Large intestine (tissue), 3 donors: ENCODE results near the gene SNX17. TPM values are rescaled to one million over a fixed set of nuclear protein-coding genes. Genes with fewer than 3 reads are reported as not detected.
A peak's percentile ranks its signal among the peaks of the same experiment; 100 is the strongest.

Experiments
- DNase-seq, 2 donors: peaks; one replicate each; pipeline versions ENCODE4 v3.0.0 to v3.0.0-alpha.2; 2013
- H3K27ac ChIP-seq: one replicate; pipeline ENCODE4 v1.5.1; 2013; ENCODE audit warnings: low read length
- H3K27me3 ChIP-seq: 2 replicates; pipeline ENCODE4 v1.6.1; 2013; ENCODE audit warnings: low read length; ENCODE audit not compliant: control insufficient read depth, insufficient read depth
- H3K36me3 ChIP-seq: 2 replicates; pipeline ENCODE4 v1.6.1; 2013; ENCODE audit warnings: low read length; ENCODE audit not compliant: control insufficient read depth, insufficient read depth
- H3K4me1 ChIP-seq: one replicate; pipeline ENCODE4 v1.6.1; 2013; ENCODE audit warnings: low read length; ENCODE audit not compliant: control insufficient read depth, insufficient read depth
- H3K4me3 ChIP-seq: one replicate; pipeline ENCODE4 v1.5.1; 2013; ENCODE audit warnings: low read length
- H3K9me3 ChIP-seq: one replicate; pipeline ENCODE4 v1.6.1; 2013; ENCODE audit warnings: mild to moderate bottlenecking, low read depth, low read length, moderate library complexity; ENCODE audit not compliant: control insufficient read depth
- WGBS: methylation state at CpG from one replicate; pipeline ENCODE4 v1.1.5; 2013; ENCODE audit warnings: low lambda C conversion rate; ENCODE audit not compliant: insufficient coverage; 5-methylcytosine and 5-hydroxymethylcytosine counted together
- polyA plus RNA-seq: library from polyadenylated mRNA; unstranded; fragments of 120-200 nt; gene quantifications from one replicate; pipeline ENCODE4 v1.2.1, GENCODE V29; 2013

Gene SNX17
- polyA plus RNA-seq, 1 donor, result 68.0 TPM

GRCh38 chr2:27363933-27364332 lies 6.5 kb upstream of the SNX17 start:
- H3K4me3 ChIP-seq, result no peak overlapping the region
- DNase-seq, result no peak
- peaks cover 3% of the 10 kb centered on the region for H3K4me1 ChIP-seq
- WGBS, result no CpG with 5 or more reads among the region's 2 CpGs
- peaks cover 52% of the 10 kb centered on the region for H3K36me3 ChIP-seq
- no peaks in the 10 kb centered on the region for H3K9me3 ChIP-seq
- H3K27me3 ChIP-seq, result no peaks in the 10 kb centered on the region
- no peak overlapping the region for H3K27ac ChIP-seq

- no peaks in the 10 kb centered on the region for H3K9me3 ChIP-seq
- peak overlapping the region; percentile 91 for H3K27ac ChIP-seq
- H3K36me3 ChIP-seq, result peaks cover 57% of the 10 kb centered on the region
- DNase-seq, result no peak
- no peaks in the 10 kb centered on the region for H3K27me3 ChIP-seq
- peak overlapping the region; percentile 91 for H3K4me3 ChIP-seq
- no CpG with 5 or more reads among the region's 18 CpGs for WGBS
- peaks cover 18% of the 10 kb centered on the region for H3K4me1 ChIP-seq
Measured at GRCh38 chr2:27369471-27370025, 868 bp upstream of the SNX17 start.

GRCh38 chr2:27370816-27371620 lies 602 bp downstream of the SNX17 start:
- peaks cover 61% of the 10 kb centered on the region for H3K36me3 ChIP-seq
- peak; percentile 43 to 66 for DNase-seq

GRCh38 chr2:27372937-27373336 lies 2.5 kb downstream of the SNX17 start:
- peaks cover 18% of the 10 kb centered on the region for H3K4me1 ChIP-seq
- no peak overlapping the region for H3K27ac ChIP-seq
- no CpG with 5 or more reads among the region's 6 CpGs for WGBS
- H3K36me3 ChIP-seq, result peaks cover 61% of the 10 kb centered on the region
- no peak for DNase-seq
- no peaks in the 10 kb centered on the region for H3K27me3 ChIP-seq
- H3K4me3 ChIP-seq, result no peak overlapping the region
- H3K9me3 ChIP-seq, result no peaks in the 10 kb centered on the region

More at GRCh38 chr2:27370816-27371620, 602 bp downstream of the SNX17 start:
- peak overlapping the region; percentile 91 for H3K4me3 ChIP-seq
- H3K27me3 ChIP-seq, result no peaks in the 10 kb centered on the region
- H3K4me1 ChIP-seq, result peaks cover 18% of the 10 kb centered on the region
- H3K9me3 ChIP-seq, result no peaks in the 10 kb centered on the region
- no CpG with 5 or more reads among the region's 46 CpGs for WGBS
- H3K27ac ChIP-seq, result peak overlapping the region; percentile 56

GRCh38 chr2:27373567-27373966 lies 3.2 kb downstream of the SNX17 start:
- Histone ChIP-seq H3K4me3 (no peak overlapping the region), H3K9me3 (no peaks in the 10 kb centered on the region), H3K27me3 (no peaks in the 10 kb centered on the region), H3K4me1 (peaks cover 18% of the 10 kb centered on the region), H3K27ac (no peak overlapping the region), H3K36me3 (peaks cover 61% of the 10 kb centered on the region)
- DNase-seq, result no peak
- no CpG with 5 or more reads among the region's 5 CpGs for WGBS

- H3K9me3 ChIP-seq, result no peaks in the 10 kb centered on the region
- no peak overlapping the region for H3K4me3 ChIP-seq
- H3K36me3 ChIP-seq, result peaks cover 63% of the 10 kb centered on the region
- no peaks in the 10 kb centered on the region for H3K27me3 ChIP-seq
- peaks cover 17% of the 10 kb centered on the region for H3K4me1 ChIP-seq
- no CpG with 5 or more reads among the region's 20 CpGs for WGBS
- DNase-seq, result no peak
- H3K27ac ChIP-seq, result no peak overlapping the region
Measured at GRCh38 chr2:27375513-27376099, 5.2 kb downstream of the SNX17 start.

GRCh38 chr2:27376151-27376865 lies 5.9 kb downstream of the SNX17 start:
- no peaks in the 10 kb centered on the region for H3K27me3 ChIP-seq
- H3K27ac ChIP-seq, result no peak overlapping the region
- WGBS, result no CpG with 5 or more reads among the region's 16 CpGs
- peaks cover 65% of the 10 kb centered on the region for H3K36me3 ChIP-seq
- no peaks in the 10 kb centered on the region for H3K9me3 ChIP-seq
- H3K4me1 ChIP-seq, result peaks cover 23% of the 10 kb centered on the region
- DNase-seq, result no peak
- H3K4me3 ChIP-seq, result no peak overlapping the region

- Histone ChIP-seq H3K27me3 (no peaks in the 10 kb centered on the region), H3K9me3 (no peaks in the 10 kb centered on the region), H3K4me3 (no peak overlapping the region), H3K36me3 (peaks cover 72% of the 10 kb centered on the region), H3K4me1 (peaks cover 25% of the 10 kb centered on the region), H3K27ac (no peak overlapping the region)
- WGBS, result no CpG with 5 or more reads among the region's 10 CpGs
- DNase-seq, result no peak
Measured at GRCh38 chr2:27376866-27377617, 6.6 kb downstream of the SNX17 start.

- no peaks in the 10 kb centered on the region for H3K9me3 ChIP-seq
- H3K4me3 ChIP-seq, result no peak overlapping the region
- no peaks in the 10 kb centered on the region for H3K27me3 ChIP-seq
- DNase-seq, result no peak
- peaks cover 75% of the 10 kb centered on the region for H3K36me3 ChIP-seq
- peaks cover 19% of the 10 kb centered on the region for H3K4me1 ChIP-seq
- WGBS, result no CpG with 5 or more reads among the region's 18 CpGs
- no peak overlapping the region for H3K27ac ChIP-seq
Measured at GRCh38 chr2:27377618-27378095, 7.2 kb downstream of the SNX17 start.
